ENCODE measurements around the gene MYL5.
A peak's percentile ranks its signal among the peaks of the same experiment; 100 is the strongest.

The MYL5 gene

DNA sequence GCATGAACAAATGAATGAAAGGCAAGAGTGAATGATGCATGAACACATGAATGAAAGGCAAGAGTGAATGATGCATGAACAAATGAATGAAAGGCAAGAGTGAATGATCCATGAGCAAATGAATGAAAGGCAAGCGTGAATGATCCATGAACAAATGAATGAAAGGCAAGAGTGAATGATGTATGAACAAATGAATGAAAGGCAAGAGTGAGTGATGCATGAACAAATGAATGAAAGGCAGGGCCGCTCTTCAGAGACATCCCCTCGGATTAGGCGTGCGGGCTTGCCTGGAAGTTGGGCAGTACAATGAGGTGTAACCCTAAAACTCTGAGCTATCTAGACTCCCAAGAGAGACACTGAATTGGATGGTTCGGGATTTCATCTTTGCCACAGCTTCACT is 35.0 kb downstream of the MYL5 start:
- no peak overlapping the region for H3K4me3 ChIP-seq (ENCODE audit: low read length)

GRCh38 chr4:710116-710515 is 35.8 kb downstream of the MYL5 start:
- Histone ChIP-seq H3K36me3 (ENCODE audit: control insufficient read depth, insufficient read depth, low read length, severe bottlenecking) (no peaks in the 10 kb centered on the region), H3K27me3 (replicated peaks; ENCODE audit: control insufficient read depth, insufficient read depth, low read length) (no peaks in the 10 kb centered on the region), H3K4me3 (ENCODE audit: low read length) (no peak overlapping the region), H3K4me1 (ENCODE audit: control insufficient read depth, insufficient read depth, low read length) (peaks cover 21% of the 10 kb centered on the region), H3K9ac (ENCODE audit: low read length) (no peak overlapping the region), H3K9me3 (ENCODE audit: control insufficient read depth, low read length) (no peaks in the 10 kb centered on the region)
- no peak for DNase-seq (ENCODE audit: low read depth)

More for the DNA sequence above, 35.0 kb downstream of the MYL5 start:
- no peak for DNase-seq (ENCODE audit: low read depth)
- H3K4me1 ChIP-seq (ENCODE audit: control insufficient read depth, insufficient read depth, low read length), result peaks cover 23% of the 10 kb centered on the region
- no peak overlapping the region for H3K9ac ChIP-seq (ENCODE audit: low read length)
- no peaks in the 10 kb centered on the region for H3K27me3 ChIP-seq (replicated peaks; ENCODE audit: control insufficient read depth, insufficient read depth, low read length)
- no peaks in the 10 kb centered on the region for H3K36me3 ChIP-seq (ENCODE audit: control insufficient read depth, insufficient read depth, low read length, severe bottlenecking)
- H3K9me3 ChIP-seq (ENCODE audit: control insufficient read depth, low read length), result no peaks in the 10 kb centered on the region

DNA sequence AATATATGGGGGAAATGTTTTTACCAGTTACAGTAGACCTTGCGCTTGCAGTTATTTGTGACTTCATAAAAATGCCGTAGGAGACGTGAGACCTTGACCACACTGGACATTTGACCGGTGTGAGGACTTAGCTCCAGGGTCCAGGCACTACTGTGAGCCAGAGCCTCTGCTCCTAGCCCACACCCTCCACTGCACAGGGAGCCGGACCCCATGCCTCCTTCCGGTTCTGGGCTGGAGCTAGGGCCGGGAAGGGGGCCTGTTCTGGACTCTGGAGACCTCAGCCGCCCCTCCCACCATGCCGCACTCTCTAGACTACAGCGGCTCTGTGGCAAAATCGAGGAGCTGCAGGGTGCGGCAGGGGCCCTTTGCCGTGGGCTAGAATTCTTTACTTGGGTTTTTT is 36.6 kb downstream of the MYL5 start:
- no peak for DNase-seq (ENCODE audit: low read depth)
- Histone ChIP-seq H3K9me3 (ENCODE audit: control insufficient read depth, low read length) (no peaks in the 10 kb centered on the region), H3K4me3 (ENCODE audit: low read length) (no peak overlapping the region), H3K27me3 (replicated peaks; ENCODE audit: control insufficient read depth, insufficient read depth, low read length) (no peaks in the 10 kb centered on the region), H3K36me3 (ENCODE audit: control insufficient read depth, insufficient read depth, low read length, severe bottlenecking) (no peaks in the 10 kb centered on the region), H3K4me1 (ENCODE audit: control insufficient read depth, insufficient read depth, low read length) (peaks cover 19% of the 10 kb centered on the region), H3K9ac (ENCODE audit: low read length) (no peak overlapping the region)

DNA sequence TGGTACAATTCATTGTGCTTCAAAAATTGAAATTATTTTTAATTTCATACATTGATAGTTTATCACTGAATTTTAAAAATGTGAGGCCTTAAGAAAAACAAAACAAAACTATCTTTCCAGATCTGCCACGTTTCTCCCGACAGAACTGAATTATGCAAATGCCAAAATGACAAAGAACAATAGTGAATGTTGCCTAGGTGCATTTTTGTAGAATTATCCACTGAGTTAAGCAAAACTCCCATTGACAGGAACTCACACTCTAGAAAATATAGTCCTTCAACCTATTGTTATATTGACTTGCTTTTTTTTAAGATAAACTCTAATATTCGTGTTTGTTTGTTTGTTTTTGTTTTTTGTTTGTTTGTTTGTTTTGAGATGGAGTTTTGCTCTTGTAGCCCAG is 37.8 kb downstream of the MYL5 start:
- Histone ChIP-seq H3K4me1 (ENCODE audit: control insufficient read depth, insufficient read depth, low read length) (peaks cover 15% of the 10 kb centered on the region), H3K4me3 (ENCODE audit: low read length) (no peak overlapping the region), H3K27me3 (replicated peaks; ENCODE audit: control insufficient read depth, insufficient read depth, low read length) (no peaks in the 10 kb centered on the region), H3K9me3 (ENCODE audit: control insufficient read depth, low read length) (no peaks in the 10 kb centered on the region), H3K9ac (ENCODE audit: low read length) (no peak overlapping the region), H3K36me3 (ENCODE audit: control insufficient read depth, insufficient read depth, low read length, severe bottlenecking) (no peaks in the 10 kb centered on the region)
- DNase-seq (ENCODE audit: low read depth), result no peak

- no peak for DNase-seq (ENCODE audit: low read depth)
- no peaks in the 10 kb centered on the region for H3K27me3 ChIP-seq (replicated peaks; ENCODE audit: control insufficient read depth, insufficient read depth, low read length)
- no peaks in the 10 kb centered on the region for H3K36me3 ChIP-seq (ENCODE audit: control insufficient read depth, insufficient read depth, low read length, severe bottlenecking)
- H3K9me3 ChIP-seq (ENCODE audit: control insufficient read depth, low read length), result no peaks in the 10 kb centered on the region
- H3K4me3 ChIP-seq (ENCODE audit: low read length), result no peak overlapping the region
- peaks cover 13% of the 10 kb centered on the region for H3K4me1 ChIP-seq (ENCODE audit: control insufficient read depth, insufficient read depth, low read length)
- no peak overlapping the region for H3K9ac ChIP-seq (ENCODE audit: low read length)
These were observed 38.7 kb downstream of the MYL5 start for GRCh38 chr4:712916-713632.

- DNase-seq (ENCODE audit: low read depth), result no peak
- H3K4me3 ChIP-seq (ENCODE audit: low read length), result no peak overlapping the region
- no peaks in the 10 kb centered on the region for H3K9me3 ChIP-seq (ENCODE audit: control insufficient read depth, low read length)
- H3K36me3 ChIP-seq (ENCODE audit: control insufficient read depth, insufficient read depth, low read length, severe bottlenecking), result no peaks in the 10 kb centered on the region
- H3K27me3 ChIP-seq (replicated peaks; ENCODE audit: control insufficient read depth, insufficient read depth, low read length), result no peaks in the 10 kb centered on the region
- H3K9ac ChIP-seq (ENCODE audit: low read length), result no peak overlapping the region
- H3K4me1 ChIP-seq (ENCODE audit: control insufficient read depth, insufficient read depth, low read length), result peaks cover 4% of the 10 kb centered on the region
These were observed 39.7 kb downstream of the MYL5 start for GRCh38 chr4:714087-714486.

GRCh38 chr4:717601-718320 is 43.4 kb downstream of the MYL5 start:
- H3K9ac ChIP-seq (ENCODE audit: low read length), result no peak overlapping the region
- no peaks in the 10 kb centered on the region for H3K9me3 ChIP-seq (ENCODE audit: control insufficient read depth, low read length)
- DNase-seq (ENCODE audit: low read depth), result no peak
- no peaks in the 10 kb centered on the region for H3K27me3 ChIP-seq (replicated peaks; ENCODE audit: control insufficient read depth, insufficient read depth, low read length)
- H3K36me3 ChIP-seq (ENCODE audit: control insufficient read depth, insufficient read depth, low read length, severe bottlenecking), result peaks cover under 1% of the 10 kb centered on the region
- H3K4me3 ChIP-seq (ENCODE audit: low read length), result no peak overlapping the region
- peaks cover 8% of the 10 kb centered on the region for H3K4me1 ChIP-seq (ENCODE audit: control insufficient read depth, insufficient read depth, low read length)

- Histone ChIP-seq H3K4me3 (ENCODE audit: low read length) (no peak overlapping the region), H3K36me3 (ENCODE audit: control insufficient read depth, insufficient read depth, low read length, severe bottlenecking) (peaks cover 8% of the 10 kb centered on the region), H3K27me3 (replicated peaks; ENCODE audit: control insufficient read depth, insufficient read depth, low read length) (no peaks in the 10 kb centered on the region), H3K9ac (ENCODE audit: low read length) (no peak overlapping the region), H3K4me1 (ENCODE audit: control insufficient read depth, insufficient read depth, low read length) (peaks cover 8% of the 10 kb centered on the region), H3K9me3 (ENCODE audit: control insufficient read depth, low read length) (no peaks in the 10 kb centered on the region)
- DNase-seq (ENCODE audit: low read depth), result no peak
These were observed 44.1 kb downstream of the MYL5 start for GRCh38 chr4:718460-718859.

DNA sequence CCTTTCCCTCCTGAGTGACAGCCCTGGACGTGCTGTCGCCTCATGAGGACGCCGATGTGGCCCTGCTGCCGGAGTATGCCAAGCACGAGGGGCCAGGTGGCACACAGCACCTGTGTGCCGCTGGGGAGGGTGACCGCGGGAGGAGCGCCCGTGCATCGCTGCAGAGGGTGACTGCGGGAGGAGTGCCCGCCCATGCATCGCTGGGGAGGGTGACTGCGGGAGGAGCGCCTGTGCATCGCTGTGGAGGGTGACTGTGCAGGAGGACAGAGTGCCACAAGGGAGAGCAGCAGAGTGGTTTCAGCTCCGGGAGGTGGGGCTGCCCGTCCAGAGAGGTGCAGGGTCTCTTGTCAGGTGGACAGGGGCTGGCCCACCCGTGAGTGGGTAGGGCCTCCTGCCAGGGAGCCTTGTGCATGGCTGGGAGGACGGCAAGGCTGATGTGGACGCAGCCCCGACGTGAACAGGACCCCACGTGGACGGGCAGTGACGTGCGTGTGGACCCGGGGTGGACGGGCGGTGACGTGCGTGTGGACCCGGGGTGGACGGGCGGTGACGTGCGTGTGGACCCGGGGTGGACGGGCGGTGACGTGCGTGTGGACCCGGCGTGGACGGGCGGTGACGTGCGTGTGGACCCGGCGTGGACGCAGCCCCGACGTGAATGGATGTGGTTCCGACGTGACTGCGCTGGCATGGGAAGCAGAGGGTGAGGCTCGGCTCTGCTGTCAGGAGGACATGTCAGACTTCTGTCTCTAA is 45.9 kb downstream of the MYL5 start:
- Histone ChIP-seq H3K9me3 (ENCODE audit: control insufficient read depth, low read length) (no peaks in the 10 kb centered on the region), H3K36me3 (ENCODE audit: control insufficient read depth, insufficient read depth, low read length, severe bottlenecking) (peaks cover 10% of the 10 kb centered on the region), H3K4me1 (ENCODE audit: control insufficient read depth, insufficient read depth, low read length) (peaks cover 8% of the 10 kb centered on the region), H3K9ac (ENCODE audit: low read length) (no peak overlapping the region), H3K4me3 (ENCODE audit: low read length) (no peak overlapping the region), H3K27me3 (replicated peaks; ENCODE audit: control insufficient read depth, insufficient read depth, low read length) (no peaks in the 10 kb centered on the region)
- DNase-seq (ENCODE audit: low read depth), result no peak

- peak; percentile 30 for DNase-seq (ENCODE audit: low read depth)
- Histone ChIP-seq H3K4me3 (ENCODE audit: low read length) (no peak overlapping the region), H3K9me3 (ENCODE audit: control insufficient read depth, low read length) (no peaks in the 10 kb centered on the region), H3K36me3 (ENCODE audit: control insufficient read depth, insufficient read depth, low read length, severe bottlenecking) (peaks cover 10% of the 10 kb centered on the region), H3K9ac (ENCODE audit: low read length) (no peak overlapping the region), H3K4me1 (ENCODE audit: control insufficient read depth, insufficient read depth, low read length) (peaks cover 15% of the 10 kb centered on the region), H3K27me3 (replicated peaks; ENCODE audit: control insufficient read depth, insufficient read depth, low read length) (no peaks in the 10 kb centered on the region)
These were observed 47.2 kb downstream of the MYL5 start for GRCh38 chr4:721261-722168.

Data from adipocyte (in vitro differentiated cells).